ENCODE measurements around the gene DCAF4. TPM values are rescaled to one million over a fixed set of nuclear protein-coding genes. Genes with fewer than 3 reads are reported as not detected.

Gene DCAF4
- polyA plus RNA-seq, 1 experiment: 14.7 TPM

DNA sequence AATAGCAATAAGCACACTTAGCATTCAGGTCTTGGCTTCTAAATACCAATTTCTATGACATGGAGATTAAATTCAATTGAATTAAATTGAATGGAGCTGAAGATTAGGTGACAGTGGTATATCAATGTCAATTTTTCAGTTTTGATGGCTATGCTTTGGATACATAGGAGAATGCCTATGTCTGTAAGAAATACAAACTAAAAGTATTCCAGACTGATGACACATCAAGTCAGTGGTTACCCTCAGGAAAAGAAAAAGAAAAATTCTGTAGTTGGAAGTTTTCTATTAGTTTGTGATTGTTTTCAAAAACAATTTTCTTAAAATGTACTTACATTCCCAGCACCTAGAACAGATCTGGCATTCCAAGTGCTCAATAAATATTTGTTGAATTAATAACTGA, 4.9 kb upstream of the DCAF4 start:
- ChIA-PET POLR2A (no interaction called here), CTCF (interaction anchor here (1.3 to 1.6 kb wide), 2 partner anchors 27 to 407 kb away, joined by 3 to 8 read pairs; no protein-coding TSS in a partner anchor)
- TF ChIP-seq, protein P1, sequence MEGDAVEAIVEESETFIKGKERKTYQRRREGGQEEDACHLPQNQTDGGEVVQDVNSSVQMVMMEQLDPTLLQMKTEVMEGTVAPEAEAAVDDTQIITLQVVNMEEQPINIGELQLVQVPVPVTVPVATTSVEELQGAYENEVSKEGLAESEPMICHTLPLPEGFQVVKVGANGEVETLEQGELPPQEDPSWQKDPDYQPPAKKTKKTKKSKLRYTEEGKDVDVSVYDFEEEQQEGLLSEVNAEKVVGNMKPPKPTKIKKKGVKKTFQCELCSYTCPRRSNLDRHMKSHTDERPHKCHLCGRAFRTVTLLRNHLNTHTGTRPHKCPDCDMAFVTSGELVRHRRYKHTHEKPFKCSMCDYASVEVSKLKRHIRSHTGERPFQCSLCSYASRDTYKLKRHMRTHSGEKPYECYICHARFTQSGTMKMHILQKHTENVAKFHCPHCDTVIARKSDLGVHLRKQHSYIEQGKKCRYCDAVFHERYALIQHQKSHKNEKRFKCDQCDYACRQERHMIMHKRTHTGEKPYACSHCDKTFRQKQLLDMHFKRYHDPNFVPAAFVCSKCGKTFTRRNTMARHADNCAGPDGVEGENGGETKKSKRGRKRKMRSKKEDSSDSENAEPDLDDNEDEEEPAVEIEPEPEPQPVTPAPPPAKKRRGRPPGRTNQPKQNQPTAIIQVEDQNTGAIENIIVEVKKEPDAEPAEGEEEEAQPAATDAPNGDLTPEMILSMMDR (IDR thresholded peaks at IDR 0.05; ENCODE audit: low read depth, low read length): no peak
- Histone ChIP-seq H3K27ac (ENCODE audit: low read depth, low read length) (no peak overlapping the region), H3K4me3 (ENCODE audit: low read depth, low read length) (no peak overlapping the region), H3K27me3 (ENCODE audit: control insufficient read depth, insufficient read depth, low read length) (no peaks in the 10 kb centered on the region), H3K9me3 (ENCODE audit: control insufficient read depth, insufficient read depth, low read length) (no peaks in the 10 kb centered on the region)
- no peak for DNase-seq (ENCODE audit: low read depth, low spot score)

DNA sequence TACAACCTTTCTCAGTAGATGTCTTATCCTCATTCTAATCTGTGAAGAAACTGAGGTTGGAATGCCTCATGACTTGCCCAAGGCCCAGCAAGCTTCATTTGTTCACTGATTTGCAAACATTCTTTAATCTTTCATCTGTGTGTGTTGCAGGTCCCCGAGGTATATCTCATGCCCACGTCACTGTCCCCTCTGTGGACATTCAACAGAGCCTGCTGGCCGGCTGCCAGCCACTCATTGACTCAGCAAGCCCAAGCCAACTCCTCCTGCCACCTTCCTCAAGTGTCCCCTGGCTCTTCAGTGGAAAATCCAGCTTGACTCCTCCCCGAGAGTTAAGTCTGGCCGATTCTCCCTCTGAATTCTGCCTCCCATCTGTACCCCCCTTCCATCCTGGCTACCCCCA, 1.9 kb upstream of the DCAF4 start:
- Histone ChIP-seq H3K27me3 (ENCODE audit: control insufficient read depth, insufficient read depth, low read length) (no peaks in the 10 kb centered on the region), H3K9me3 (ENCODE audit: control insufficient read depth, insufficient read depth, low read length) (no peaks in the 10 kb centered on the region; the same call in 1 of the 2 replicates), H3K27ac (ENCODE audit: low read depth, low read length) (no peak overlapping the region), H3K4me3 (ENCODE audit: low read depth, low read length) (no peak overlapping the region)
- TF ChIP-seq, protein P1 (IDR thresholded peaks at IDR 0.05; ENCODE audit: low read depth, low read length): no peak
- DNase-seq (ENCODE audit: low read depth, low spot score): no peak
- ChIA-PET CTCF (interaction anchor here (0.7 to 2.4 kb wide), 2 partner anchors 19 to 411 kb away, joined by 3 to 10 read pairs; no protein-coding TSS in a partner anchor), POLR2A (no interaction called here)

- Histone ChIP-seq H3K27ac (ENCODE audit: low read depth, low read length) (no peak overlapping the region), H3K9me3 (ENCODE audit: control insufficient read depth, insufficient read depth, low read length) (peaks cover 4% of the 10 kb centered on the region; the same call in 1 of the 2 replicates), H3K27me3 (ENCODE audit: control insufficient read depth, insufficient read depth, low read length) (no peaks in the 10 kb centered on the region), H3K4me3 (ENCODE audit: low read depth, low read length) (peak overlapping the region; percentile 70)
- CTCF ChIA-PET: interaction anchor here (1.0 to 2.4 kb wide), 3 partner anchors 20 to 412 kb away, joined by 3 to 10 read pairs (median 4); no protein-coding TSS in a partner anchor
- DNase-seq (ENCODE audit: low read depth, low spot score): no peak
- POLR2A ChIA-PET: interaction anchor here (1.5 kb wide), 1 partner anchor 8 kb away, joined by 7 read pairs; no protein-coding TSS in a partner anchor
- TF ChIP-seq, protein P1 (IDR thresholded peaks at IDR 0.05; ENCODE audit: low read depth, low read length): no peak
Measured at GRCh38 chr14:72925171-72925759, 999 bp upstream of the DCAF4 start.

DNA sequence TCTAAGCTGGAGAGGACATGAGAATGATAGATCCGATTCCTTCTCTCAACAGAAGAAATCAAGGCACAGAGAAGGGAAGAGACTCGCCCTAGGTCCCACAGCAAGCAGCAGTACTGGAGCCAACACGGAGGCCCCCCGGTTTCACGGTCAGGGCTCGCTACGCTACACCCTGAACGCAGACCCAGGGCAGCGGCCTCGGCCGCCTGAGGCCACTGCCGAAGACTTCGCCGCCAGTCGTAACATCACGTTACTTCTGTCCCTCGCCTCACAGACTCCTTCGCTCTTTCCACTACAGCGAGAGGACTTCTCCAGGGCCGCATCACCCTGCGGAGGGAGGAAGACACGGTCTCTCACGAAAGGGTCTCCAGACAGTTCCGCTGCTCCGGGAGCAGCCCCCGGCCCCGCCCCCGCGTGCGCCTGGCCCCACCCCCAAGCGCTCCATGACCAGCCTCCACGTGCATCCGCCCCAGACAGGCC, 411 bp upstream of the DCAF4 start:
- Histone ChIP-seq H3K9me3 (ENCODE audit: control insufficient read depth, insufficient read depth, low read length) (peaks cover 4% of the 10 kb centered on the region; the same call in 1 of the 2 replicates), H3K4me3 (ENCODE audit: low read depth, low read length) (peak overlapping the region; percentile 70), H3K27ac (ENCODE audit: low read depth, low read length) (peak overlapping the region; percentile 25), H3K27me3 (ENCODE audit: control insufficient read depth, insufficient read depth, low read length) (no peaks in the 10 kb centered on the region)
- ChIA-PET POLR2A (interaction anchor here (1.5 kb wide), 1 partner anchor 8 kb away, joined by 7 read pairs; no protein-coding TSS in a partner anchor), CTCF (interaction anchor here (1.0 to 2.4 kb wide), 3 partner anchors 21 to 412 kb away, joined by 3 to 10 read pairs (median 4); no protein-coding TSS in a partner anchor)
- TF ChIP-seq, protein P1 (IDR thresholded peaks at IDR 0.05; ENCODE audit: low read depth, low read length): no peak
- DNase-seq (ENCODE audit: low read depth, low spot score): no peak

- TF ChIP-seq, protein P1 (IDR thresholded peaks at IDR 0.05; ENCODE audit: low read depth, low read length): no peak
- POLR2A ChIA-PET: no interaction called here
- H3K4me3 ChIP-seq (ENCODE audit: low read depth, low read length): no peak overlapping the region
- no peak overlapping the region for H3K27ac ChIP-seq (ENCODE audit: low read depth, low read length)
- DNase-seq (ENCODE audit: low read depth, low spot score): no peak
- CTCF ChIA-PET: no interaction called here
- H3K9me3 ChIP-seq (ENCODE audit: control insufficient read depth, insufficient read depth, low read length): peaks cover 4% of the 10 kb centered on the region; the same call in 1 of the 2 replicates
- no peaks in the 10 kb centered on the region for H3K27me3 ChIP-seq (ENCODE audit: control insufficient read depth, insufficient read depth, low read length)
Measured at GRCh38 chr14:72928872-72929271, 2.6 kb downstream of the DCAF4 start.
